NCI-H1694 (cell line): ENCODE results near the gene LKAAEAR1.

Experiments used
- DNase-seq: peaks from one replicate; lab custom pipeline; 2025; lab: John Stamatoyannopoulos, UW

Gene LKAAEAR1

GRCh38 chr20:64110411-64111068, 26.3 kb upstream of the LKAAEAR1 start:
- DNase-seq: no peak

GRCh38 chr20:64109831-64110391, 25.7 kb upstream of the LKAAEAR1 start:
- DNase-seq: no peak

- no peak for DNase-seq
These were observed 24.8 kb upstream of the LKAAEAR1 start for GRCh38 chr20:64108731-64109681.

GRCh38 chr20:64107736-64108457, 23.7 kb upstream of the LKAAEAR1 start:
- DNase-seq: no peak

GRCh38 chr20:64106981-64107735, 23.0 kb upstream of the LKAAEAR1 start, which contains the start of gene NPBWR2:
Gene NPBWR2 (minus strand): TSS chr20:64107565. CDS start chr20:64106831, 734 bp downstream.
- no peak for DNase-seq

GRCh38 chr20:64106435-64106961, 22.3 kb upstream of the LKAAEAR1 start:
- DNase-seq: no peak

- DNase-seq: no peak
These were observed 21.7 kb upstream of the LKAAEAR1 start for GRCh38 chr20:64105846-64106434.

GRCh38 chr20:64104667-64105451, 20.7 kb upstream of the LKAAEAR1 start:
- no peak for DNase-seq

- DNase-seq: no peak
These were observed 19.9 kb upstream of the LKAAEAR1 start for GRCh38 chr20:64103871-64104666.

GRCh38 chr20:64102647-64103354, 18.6 kb upstream of the LKAAEAR1 start:
- no peak for DNase-seq

- no peak for DNase-seq
These were observed 17.8 kb upstream of the LKAAEAR1 start for GRCh38 chr20:64101731-64102621.

GRCh38 chr20:64100946-64101688, 16.9 kb upstream of the LKAAEAR1 start:
- no peak for DNase-seq

- no peak for DNase-seq
These were observed 16.3 kb upstream of the LKAAEAR1 start for GRCh38 chr20:64100566-64100888.

GRCh38 chr20:64099880-64100565, 15.8 kb upstream of the LKAAEAR1 start:
- DNase-seq: no peak

GRCh38 chr20:64099086-64099786, 15.0 kb upstream of the LKAAEAR1 start:
- DNase-seq: peak; percentile 36
